Cardiac fibroblast (primary cell): ENCODE results near the gene TMEM91.
"Not testable (repeated sequence)": the region's sequence is repeated elsewhere in the genome, so short reads cannot be mapped to it uniquely, and the experiment has no call there.

Source experiments
- DNase-seq, 2 donors: peaks; one replicate each; pipeline versions ENCODE4 v3.0.0 to v3.0.0-alpha.2; 2010; ENCODE audit warnings: low read depth in 2 of 2
- H3K4me3 ChIP-seq, 2 donors: replicated peaks in 1 of 2; 1 replicate in 1 of 2; 2 replicates in 1 of 2; pipeline ENCODE4 v1.5.1; 2011; ENCODE audit warnings: low read depth in 2 of 2, low read length in 2 of 2, mild to moderate bottlenecking in 2 of 2, moderate library complexity in 1 of 2
- TF ChIP-seq, protein P1 (sequence below): IDR thresholded peaks from one replicate; pipeline ENCODE4 v1.5.1; 2011; ENCODE audit warnings: low read depth, mild to moderate bottlenecking, low read length, inconsistent platforms

TMEM91 gene

DNA sequence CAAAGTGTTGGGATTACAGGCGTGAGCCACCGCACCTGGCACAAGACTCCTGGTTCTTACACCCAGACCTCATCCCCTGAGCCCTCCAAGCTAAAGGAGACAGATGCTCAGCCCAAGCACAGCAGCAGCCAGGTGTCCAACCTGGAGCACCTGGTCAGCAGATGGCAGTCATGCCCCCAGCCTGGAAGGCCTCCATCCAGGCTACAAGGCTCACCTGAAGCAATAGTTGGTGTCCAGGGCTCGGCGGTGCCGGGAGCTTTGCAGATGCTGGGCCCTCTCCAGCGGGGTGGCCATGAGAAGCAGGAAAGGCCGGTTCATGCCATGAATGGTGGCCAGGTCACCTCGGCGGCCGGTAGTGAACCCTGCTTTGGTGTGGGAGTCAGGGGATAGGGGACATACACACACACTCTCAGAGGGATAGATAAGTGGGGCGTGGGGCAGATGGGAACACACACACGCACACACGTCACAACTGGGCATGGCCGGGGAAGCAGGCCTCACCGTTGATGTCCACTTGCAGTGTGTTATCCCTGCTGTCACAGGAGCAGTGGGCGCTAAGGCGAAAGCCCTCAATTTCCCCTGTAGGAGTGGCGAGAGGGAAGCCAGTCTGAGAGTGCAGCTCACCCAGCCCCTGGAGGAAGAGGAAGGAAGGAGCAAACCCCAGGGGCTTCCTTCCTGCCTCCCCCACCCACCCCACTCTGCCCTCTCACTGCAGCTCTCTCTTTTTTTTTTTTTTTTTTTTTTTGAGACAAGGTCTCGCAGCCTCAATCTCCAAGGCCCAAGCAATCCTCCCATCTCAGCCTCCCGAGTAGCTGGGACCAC lies 34.5 kb upstream of the TMEM91 start:
- TF ChIP-seq, protein P1, sequence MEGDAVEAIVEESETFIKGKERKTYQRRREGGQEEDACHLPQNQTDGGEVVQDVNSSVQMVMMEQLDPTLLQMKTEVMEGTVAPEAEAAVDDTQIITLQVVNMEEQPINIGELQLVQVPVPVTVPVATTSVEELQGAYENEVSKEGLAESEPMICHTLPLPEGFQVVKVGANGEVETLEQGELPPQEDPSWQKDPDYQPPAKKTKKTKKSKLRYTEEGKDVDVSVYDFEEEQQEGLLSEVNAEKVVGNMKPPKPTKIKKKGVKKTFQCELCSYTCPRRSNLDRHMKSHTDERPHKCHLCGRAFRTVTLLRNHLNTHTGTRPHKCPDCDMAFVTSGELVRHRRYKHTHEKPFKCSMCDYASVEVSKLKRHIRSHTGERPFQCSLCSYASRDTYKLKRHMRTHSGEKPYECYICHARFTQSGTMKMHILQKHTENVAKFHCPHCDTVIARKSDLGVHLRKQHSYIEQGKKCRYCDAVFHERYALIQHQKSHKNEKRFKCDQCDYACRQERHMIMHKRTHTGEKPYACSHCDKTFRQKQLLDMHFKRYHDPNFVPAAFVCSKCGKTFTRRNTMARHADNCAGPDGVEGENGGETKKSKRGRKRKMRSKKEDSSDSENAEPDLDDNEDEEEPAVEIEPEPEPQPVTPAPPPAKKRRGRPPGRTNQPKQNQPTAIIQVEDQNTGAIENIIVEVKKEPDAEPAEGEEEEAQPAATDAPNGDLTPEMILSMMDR, result no peak
- no peak for DNase-seq
- no peak overlapping the region for H3K4me3 ChIP-seq

DNA sequence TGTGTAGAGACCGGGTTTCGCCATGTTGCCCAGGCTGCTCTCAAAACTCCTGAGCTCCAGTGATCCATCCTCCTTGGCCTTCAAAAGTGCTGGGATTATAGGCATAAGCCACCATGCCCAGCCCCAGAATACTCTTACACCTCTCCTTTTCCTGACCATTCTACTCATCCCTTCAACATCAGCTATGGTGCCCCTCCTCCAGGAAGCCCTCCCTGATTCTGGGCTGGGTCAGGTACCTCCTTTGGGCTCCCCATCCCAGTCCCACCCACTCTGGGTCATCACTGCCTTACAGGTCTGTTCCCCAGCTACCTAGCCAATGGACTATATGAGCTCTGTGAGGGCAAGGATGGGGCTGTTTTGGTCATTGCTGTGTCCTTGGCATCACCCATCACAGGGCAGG lies 32.2 kb upstream of the TMEM91 start:
- DNase-seq, result no peak
- no peak overlapping the region for H3K4me3 ChIP-seq
- TF ChIP-seq, protein P1, result no peak

DNA sequence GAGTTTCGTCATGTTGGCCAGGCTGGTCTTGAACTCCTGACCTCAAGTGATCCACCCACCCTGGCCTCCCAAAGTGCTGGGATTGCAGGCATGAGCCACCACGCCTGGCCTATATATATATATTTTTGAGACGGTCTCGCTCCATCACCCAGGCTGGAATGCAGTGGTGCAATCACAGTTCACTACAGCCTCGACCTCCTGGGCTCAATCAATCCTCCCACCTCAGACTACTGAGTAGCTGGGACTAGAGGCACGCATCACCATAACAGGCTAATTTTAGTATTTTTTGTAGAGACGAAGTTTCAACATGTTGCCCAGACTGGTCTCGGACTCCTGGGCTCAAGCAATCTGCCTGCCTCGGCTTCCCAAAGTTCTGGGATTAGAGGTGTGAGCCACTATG lies 29.4 kb upstream of the TMEM91 start:
- not testable (repeated sequence) for H3K4me3 ChIP-seq, DNase-seq

DNA sequence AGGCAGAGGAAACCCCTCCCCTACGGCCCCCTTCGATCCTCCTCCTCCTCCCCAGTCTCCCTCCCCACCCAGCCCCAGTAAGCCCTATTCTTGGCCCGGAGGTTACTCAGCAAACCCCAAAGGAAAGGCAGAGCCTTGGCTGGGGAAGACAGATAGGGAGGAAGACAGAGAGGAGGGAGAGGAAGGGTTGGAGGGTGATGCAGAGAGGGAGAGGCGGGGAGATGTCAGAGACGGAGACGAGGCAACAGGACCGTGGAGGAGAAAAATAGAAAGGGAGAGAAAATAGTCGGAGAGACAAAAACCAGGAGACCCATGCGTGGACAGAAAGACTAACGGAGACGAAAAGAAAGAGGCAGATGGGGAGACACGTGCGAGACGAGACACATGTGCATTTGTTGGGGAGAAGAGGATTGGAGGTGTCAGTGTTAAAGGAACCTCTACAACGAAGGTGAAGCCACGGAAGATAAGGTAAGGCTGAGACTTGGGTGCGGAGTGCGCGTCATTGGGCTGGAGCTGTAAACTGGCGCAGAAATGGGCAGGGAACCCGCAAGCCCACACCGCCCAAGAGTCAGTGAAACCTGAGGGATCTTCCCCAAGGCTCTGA lies 25.5 kb upstream of the TMEM91 start:
- peak overlapping the region; percentile 86 to 93 for H3K4me3 ChIP-seq
- TF ChIP-seq, protein P1, result no peak
- peak; percentile 29 to 42 for DNase-seq

DNA sequence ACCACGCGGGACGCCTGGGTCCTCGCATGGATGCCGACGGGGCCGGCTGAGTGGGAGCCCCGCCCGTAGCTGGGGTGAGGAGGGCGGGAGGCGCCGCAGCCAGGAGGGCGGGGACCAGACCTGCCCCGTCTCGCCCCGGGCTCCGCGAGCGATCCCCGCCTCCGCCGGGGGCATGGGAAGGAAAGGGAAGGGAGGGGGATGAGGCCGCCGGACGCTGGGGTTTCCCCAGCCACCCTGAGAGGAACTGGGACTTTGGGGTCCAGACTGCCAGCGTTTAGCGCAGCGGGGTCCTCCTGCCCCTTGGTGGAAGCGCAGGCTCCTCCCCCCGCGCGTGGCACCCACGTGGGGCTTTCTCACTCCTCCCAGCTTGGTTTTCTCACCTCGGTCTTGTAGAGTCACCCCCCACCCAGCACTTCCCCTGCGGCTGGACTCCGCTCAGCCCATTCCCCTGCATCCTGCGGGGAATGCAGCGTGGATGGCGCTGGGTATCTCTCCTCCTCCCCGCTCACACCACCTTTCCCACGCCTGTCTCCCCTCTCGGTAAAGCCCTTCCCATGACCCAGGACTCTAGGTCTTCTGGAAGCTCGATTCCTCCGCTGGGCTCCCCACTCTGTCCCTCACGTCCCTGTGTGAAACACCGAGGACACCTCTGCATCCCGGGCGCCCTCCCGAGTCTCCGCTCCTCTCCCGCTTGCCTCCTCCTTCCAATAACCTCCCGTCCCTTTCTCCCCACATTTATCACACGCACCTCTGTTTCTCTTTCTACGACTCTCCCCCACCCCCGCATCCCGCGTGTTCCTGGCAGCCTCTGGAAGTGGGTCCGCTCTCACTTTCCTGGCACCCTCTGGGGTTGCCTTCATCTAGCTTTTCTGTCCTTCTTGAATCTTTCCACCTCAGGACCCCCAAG lies 24.7 kb upstream of the TMEM91 start:
- TF ChIP-seq, protein P1, result no peak
- H3K4me3 ChIP-seq, result peak overlapping the region; percentile 86 to 93
- DNase-seq, result peak; percentile 54 to 63

DNA sequence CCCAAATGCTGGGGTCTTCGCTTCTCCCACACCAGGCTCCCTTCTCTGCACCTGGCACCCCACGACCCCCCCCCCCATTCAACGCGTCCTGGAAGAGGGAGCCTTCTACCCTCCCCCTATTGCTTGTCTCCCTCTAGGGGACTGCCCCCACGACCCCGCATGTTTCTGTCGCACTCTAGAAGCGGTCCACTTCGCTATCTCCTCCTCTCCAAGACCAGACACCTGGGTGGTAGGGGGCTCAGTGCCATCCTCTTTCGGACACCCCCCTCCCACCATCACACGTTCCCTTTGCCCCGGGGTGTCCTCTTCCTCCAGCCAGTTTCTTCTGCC lies 24.1 kb upstream of the TMEM91 start:
- TF ChIP-seq, protein P1, result no peak
- no peak for DNase-seq
- H3K4me3 ChIP-seq, result peak overlapping the region; percentile 86 to 93
